Epithelial cell of esophagus (primary cell): ENCODE results near the gene SERBP1.
"Not testable (repeated sequence)": the region's sequence is repeated elsewhere in the genome, so short reads cannot be mapped to it uniquely, and the experiment has no call there.

Experiments used
- DNase-seq: peaks from one replicate; pipeline ENCODE4 v3.0.0; 2010; ENCODE audit warnings: low read depth
- H3K4me3 ChIP-seq: 2 replicates; pipeline ENCODE4 v1.5.1; 2011; ENCODE audit warnings: mild to moderate bottlenecking, low read length, control low read depth
- TF ChIP-seq, protein P1 (sequence below): IDR thresholded peaks from 2 replicates; pipeline ENCODE4 v1.5.1; 2011; ENCODE audit warnings: low read depth, mild to moderate bottlenecking, low read length, control low read depth, inconsistent platforms; ENCODE audit not compliant: insufficient read depth; ENCODE audit errors: missing control alignments

SERBP1 gene

DNA sequence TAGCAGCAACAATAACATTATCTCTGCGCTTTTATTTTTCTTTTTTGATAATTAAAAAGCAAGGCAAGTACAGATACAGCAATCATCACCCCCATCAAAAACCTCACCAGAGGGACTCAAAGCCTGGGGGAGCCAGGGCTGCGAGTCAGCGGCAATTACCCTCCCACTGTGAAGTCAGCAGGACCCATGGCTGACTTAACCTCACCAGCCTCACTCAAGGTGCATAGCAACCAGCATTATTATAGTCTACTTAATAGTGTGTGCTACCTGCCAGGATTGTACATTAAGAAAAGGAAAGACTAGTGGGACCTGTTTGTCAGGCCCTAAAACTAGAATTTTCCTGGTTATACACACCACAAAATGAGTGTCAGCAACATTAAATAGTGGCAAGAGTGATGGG lies 28.9 kb upstream of the SERBP1 start:
- TF ChIP-seq, protein P1, sequence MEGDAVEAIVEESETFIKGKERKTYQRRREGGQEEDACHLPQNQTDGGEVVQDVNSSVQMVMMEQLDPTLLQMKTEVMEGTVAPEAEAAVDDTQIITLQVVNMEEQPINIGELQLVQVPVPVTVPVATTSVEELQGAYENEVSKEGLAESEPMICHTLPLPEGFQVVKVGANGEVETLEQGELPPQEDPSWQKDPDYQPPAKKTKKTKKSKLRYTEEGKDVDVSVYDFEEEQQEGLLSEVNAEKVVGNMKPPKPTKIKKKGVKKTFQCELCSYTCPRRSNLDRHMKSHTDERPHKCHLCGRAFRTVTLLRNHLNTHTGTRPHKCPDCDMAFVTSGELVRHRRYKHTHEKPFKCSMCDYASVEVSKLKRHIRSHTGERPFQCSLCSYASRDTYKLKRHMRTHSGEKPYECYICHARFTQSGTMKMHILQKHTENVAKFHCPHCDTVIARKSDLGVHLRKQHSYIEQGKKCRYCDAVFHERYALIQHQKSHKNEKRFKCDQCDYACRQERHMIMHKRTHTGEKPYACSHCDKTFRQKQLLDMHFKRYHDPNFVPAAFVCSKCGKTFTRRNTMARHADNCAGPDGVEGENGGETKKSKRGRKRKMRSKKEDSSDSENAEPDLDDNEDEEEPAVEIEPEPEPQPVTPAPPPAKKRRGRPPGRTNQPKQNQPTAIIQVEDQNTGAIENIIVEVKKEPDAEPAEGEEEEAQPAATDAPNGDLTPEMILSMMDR: no peak
- peak; percentile 43 for DNase-seq
- H3K4me3 ChIP-seq: no peak overlapping the region

DNA sequence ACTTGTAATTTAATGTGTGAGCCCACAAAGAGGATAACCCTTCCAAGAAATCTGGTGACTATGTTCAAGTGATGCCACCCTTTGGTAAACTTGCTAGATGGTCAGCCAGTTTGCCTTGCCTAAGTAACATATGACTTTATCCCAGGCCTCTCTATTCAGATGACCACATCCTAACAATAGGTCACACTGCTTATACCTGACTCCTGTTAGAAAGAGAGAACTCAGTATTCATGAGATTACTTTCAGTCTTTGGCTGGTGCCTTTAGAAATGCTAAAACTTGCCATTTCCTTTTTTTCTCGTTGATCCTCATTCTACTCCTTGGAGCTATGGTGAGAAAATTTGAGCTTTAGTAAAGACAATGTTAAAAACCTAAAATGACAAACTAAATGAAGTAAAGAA lies 28.5 kb upstream of the SERBP1 start:
- DNase-seq: no peak
- no peak overlapping the region for H3K4me3 ChIP-seq
- TF ChIP-seq, protein P1: no peak

DNA sequence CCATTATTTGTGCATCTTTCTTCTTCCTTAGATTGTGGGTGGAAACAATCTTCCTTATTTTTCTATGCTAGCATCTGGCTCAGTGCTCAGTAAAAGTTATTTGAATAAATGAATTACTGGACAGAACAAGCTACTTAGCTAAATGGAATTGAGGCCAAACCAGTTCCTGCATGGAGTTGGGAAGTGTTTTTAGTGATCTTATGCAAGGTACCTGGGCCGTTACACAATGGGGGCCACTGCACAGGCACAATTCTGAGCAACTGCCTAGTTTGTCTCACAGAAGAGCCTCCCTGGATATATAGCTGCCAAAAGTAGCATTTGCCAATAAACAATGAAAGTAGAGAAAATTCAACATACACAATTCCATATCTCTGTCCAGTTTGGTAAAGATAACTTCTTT lies 27.0 kb upstream of the SERBP1 start:
- peak; percentile 47 for DNase-seq
- no peak overlapping the region for H3K4me3 ChIP-seq
- TF ChIP-seq, protein P1: no peak

DNA sequence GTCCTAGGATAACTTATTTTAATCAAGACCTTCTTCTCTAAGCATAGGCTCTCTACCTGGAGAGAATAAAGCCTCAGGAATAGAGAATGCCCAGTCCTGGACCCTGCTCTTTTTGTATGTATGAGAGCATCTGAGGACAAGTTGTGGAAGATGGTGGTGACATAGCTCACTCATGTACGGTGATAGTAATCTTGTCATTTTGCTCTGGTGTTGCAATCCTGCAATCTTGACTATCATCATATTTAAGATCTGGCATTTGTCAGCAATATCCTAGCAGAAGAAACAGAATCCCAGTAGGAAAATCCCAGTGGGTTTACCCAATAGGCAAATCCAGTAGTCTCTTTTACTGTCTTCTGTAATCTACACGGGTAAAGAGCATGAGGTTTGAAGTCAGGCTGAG lies 21.6 kb upstream of the SERBP1 start:
- TF ChIP-seq, protein P1: no peak
- no peak overlapping the region for H3K4me3 ChIP-seq
- DNase-seq: no peak

DNA sequence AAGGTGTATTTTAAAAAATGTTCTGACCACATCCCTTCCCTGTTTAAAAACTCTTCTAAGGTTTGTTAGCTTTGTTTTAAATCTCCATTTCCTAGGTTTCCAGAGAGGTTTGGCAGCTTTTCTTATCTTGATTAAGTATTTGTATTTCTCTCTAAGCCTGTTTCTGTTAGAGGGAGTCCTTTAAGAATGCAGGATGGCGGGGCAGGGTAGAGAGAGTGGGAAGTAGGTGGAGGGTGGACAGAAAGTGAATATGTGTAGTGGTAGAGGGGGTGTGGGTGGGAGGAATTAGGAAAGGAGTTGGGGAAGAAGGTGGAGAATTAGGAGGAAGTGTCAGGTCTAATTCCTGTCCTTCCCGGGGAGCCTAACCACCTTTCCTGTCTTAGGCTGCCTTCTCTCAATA lies 21.2 kb upstream of the SERBP1 start:
- no peak for DNase-seq
- TF ChIP-seq, protein P1: no peak
- no peak overlapping the region for H3K4me3 ChIP-seq

DNA sequence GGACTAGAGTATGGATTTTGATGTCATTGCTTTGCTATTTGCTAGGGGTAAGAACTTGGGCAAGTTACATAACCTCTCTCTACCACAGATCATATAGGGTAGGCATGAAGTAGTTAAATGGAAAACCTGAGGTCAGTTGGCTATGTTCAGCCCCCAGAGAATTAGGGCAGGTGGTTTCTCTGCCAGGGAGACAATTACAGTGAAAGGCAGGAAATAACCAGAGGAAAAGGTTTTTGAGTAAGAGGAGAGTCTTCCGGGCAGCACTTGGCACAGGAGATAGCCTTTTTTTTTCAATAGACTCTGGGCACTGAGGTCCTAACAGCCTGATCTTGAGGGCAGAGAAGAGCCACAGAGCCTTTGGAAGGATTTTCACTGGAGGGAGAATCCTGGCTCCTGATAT lies 16.7 kb upstream of the SERBP1 start:
- no peak for DNase-seq
- TF ChIP-seq, protein P1: no peak
- no peak overlapping the region for H3K4me3 ChIP-seq

DNA sequence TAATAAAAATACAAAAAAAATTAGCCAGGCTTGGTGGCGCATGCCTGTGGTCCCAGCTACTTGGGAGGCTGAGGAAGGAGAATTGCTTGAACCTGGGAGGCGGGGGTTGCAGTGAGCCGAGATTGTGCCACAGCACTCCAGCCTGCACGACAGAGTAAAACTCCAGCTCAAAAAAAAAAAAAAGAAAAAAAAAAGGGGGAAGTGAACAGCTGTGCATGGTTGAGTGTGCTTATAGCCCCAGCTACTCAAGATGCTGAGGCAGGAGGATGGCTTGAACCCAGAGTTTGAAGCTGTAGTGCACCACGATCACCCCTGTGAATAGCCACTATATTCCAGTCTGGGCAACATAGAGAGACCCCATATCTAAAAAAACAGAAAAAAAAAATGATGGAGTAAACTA lies 15.8 kb upstream of the SERBP1 start:
- not testable (repeated sequence) for H3K4me3 ChIP-seq, DNase-seq
